AG04450 (cell line): ENCODE results near the gene TMEM63C. TPM values are rescaled to one million over a fixed set of nuclear protein-coding genes. Genes with fewer than 3 reads are reported as not detected.

ENCODE experiments used
- CTCF ChIA-PET: fragments of 300-600, 350-600 bp; formaldehyde crosslinking; extraction: SDS; loops from one replicate; lab custom pipeline; 2022; ENCODE audit warnings: antibody characterized with exemption, inconsistent platforms; lab: Charles Lee
- POLR2A ChIA-PET: fragments of 350-600 bp; formaldehyde crosslinking; extraction: SDS; loops from one replicate; lab custom pipeline; 2021; ENCODE audit warnings: antibody characterized with exemption, inconsistent platforms; lab: Yijun Ruan, JAX
- DNase-seq: peaks from one replicate; pipeline ENCODE4 v3.0.0-alpha.2; 2011; ENCODE audit warnings: low read depth, low spot score
- H3K27ac ChIP-seq: one replicate; pipeline ENCODE4 v1.5.1; 2012; ENCODE audit warnings: low read depth, low read length, control low read depth
- H3K27me3 ChIP-seq: one replicate; pipeline ENCODE4 v1.6.0; 2012; ENCODE audit warnings: low read length; ENCODE audit not compliant: control insufficient read depth, insufficient read depth
- H3K4me3 ChIP-seq: 2 replicates; pipeline ENCODE4 v1.5.1; 2011; ENCODE audit warnings: mild to moderate bottlenecking, low read depth, low read length, control low read depth
- H3K9me3 ChIP-seq: 2 replicates; pipeline ENCODE4 v1.5.1; 2012; ENCODE audit warnings: low read length; ENCODE audit not compliant: control insufficient read depth, insufficient read depth
- polyA plus RNA-seq: library from polyadenylated mRNA; depleted of rRNA; stranded (reverse); fragments of >200 nt; gene quantifications from 2 replicates; pipeline ENCODE4 v1.2.3, GENCODE V29; 2011
- TF ChIP-seq, protein P1 (sequence below): IDR thresholded peaks from 2 replicates; pipeline ENCODE4 v1.5.1; 2011; ENCODE audit warnings: low read depth, low read length, control low read depth, inconsistent platforms

TMEM63C gene
- polyA plus RNA-seq, 1 experiment: not detected

DNA sequence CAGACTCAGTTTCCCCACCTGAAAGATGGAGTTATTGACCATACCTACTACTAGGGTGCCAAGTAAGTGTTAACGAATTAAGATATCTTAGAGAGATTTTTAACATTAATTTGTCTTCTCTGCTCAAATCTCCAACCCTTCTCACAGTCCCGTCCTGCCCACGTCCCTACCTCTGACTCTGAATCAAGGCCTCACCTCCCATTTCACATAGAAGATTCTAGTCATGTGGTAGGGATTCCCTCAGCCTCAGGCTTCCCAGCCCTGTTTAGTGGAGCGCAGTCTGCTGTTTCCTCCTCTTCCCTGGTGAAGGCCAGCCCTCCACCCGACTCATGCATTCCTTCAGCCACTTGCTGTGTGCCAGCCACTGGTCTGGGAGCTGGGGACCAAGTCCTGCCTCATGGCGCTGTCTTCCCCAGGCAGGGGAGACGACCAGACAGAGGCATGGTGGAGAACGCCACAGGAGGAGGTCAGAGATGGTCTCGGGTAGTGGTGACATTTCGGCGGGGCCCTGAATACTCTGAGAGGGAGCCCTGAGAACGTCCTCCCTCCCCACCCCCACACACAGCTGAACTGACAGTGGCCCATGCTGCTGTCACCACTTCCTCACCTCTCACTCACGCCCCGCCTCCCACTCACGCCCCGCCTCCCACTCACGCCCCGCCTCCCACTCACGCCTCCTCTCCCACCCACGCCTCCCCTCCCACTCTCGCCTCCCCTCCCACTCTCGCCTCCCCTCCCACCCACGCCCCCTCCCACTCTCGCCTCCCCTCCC is 38.8 kb downstream of the TMEM63C start:
- TF ChIP-seq, protein P1, sequence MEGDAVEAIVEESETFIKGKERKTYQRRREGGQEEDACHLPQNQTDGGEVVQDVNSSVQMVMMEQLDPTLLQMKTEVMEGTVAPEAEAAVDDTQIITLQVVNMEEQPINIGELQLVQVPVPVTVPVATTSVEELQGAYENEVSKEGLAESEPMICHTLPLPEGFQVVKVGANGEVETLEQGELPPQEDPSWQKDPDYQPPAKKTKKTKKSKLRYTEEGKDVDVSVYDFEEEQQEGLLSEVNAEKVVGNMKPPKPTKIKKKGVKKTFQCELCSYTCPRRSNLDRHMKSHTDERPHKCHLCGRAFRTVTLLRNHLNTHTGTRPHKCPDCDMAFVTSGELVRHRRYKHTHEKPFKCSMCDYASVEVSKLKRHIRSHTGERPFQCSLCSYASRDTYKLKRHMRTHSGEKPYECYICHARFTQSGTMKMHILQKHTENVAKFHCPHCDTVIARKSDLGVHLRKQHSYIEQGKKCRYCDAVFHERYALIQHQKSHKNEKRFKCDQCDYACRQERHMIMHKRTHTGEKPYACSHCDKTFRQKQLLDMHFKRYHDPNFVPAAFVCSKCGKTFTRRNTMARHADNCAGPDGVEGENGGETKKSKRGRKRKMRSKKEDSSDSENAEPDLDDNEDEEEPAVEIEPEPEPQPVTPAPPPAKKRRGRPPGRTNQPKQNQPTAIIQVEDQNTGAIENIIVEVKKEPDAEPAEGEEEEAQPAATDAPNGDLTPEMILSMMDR: no peak
- no peak overlapping the region for H3K27ac ChIP-seq
- no peaks in the 10 kb centered on the region for H3K27me3 ChIP-seq
- DNase-seq: no peak
- CTCF ChIA-PET: no interaction called here
- POLR2A ChIA-PET: no interaction called here
- H3K9me3 ChIP-seq: no peaks in the 10 kb centered on the region
- no peak overlapping the region for H3K4me3 ChIP-seq

DNA sequence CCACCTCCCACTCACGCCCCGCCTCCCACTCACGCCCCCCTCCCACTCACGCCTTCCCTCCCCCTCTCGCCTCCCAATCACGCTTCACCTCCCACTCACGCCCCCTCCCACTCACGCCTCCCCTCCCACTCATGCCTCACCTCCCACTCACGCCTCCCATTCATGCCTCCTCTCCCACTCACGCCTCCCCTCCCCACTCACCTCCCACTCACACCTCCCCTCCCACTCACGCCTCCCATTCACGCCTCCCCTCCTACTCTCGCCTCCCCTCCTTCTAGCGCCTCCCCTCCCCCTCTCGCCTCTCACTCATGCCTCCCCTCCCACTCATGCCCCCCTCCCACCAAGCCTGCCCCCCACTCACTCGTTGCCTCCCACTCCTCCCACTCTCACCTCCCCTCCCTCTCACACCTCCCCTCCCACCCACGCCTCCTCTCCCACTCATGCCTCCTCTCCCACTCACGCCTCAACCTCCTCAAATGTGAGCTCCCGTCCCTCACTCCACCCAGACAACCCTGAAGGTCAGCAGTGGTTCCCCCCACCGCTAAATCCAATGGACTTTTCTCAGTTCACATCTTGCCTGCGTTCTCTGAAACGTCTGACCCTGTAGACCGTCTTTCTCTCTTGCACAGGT is 39.8 kb downstream of the TMEM63C start:
- Histone ChIP-seq H3K27ac (no peak overlapping the region), H3K9me3 (no peaks in the 10 kb centered on the region), H3K4me3 (no peak overlapping the region), H3K27me3 (no peaks in the 10 kb centered on the region)
- POLR2A ChIA-PET: no interaction called here
- TF ChIP-seq, protein P1: no peak
- CTCF ChIA-PET: no interaction called here
- no peak for DNase-seq

DNA sequence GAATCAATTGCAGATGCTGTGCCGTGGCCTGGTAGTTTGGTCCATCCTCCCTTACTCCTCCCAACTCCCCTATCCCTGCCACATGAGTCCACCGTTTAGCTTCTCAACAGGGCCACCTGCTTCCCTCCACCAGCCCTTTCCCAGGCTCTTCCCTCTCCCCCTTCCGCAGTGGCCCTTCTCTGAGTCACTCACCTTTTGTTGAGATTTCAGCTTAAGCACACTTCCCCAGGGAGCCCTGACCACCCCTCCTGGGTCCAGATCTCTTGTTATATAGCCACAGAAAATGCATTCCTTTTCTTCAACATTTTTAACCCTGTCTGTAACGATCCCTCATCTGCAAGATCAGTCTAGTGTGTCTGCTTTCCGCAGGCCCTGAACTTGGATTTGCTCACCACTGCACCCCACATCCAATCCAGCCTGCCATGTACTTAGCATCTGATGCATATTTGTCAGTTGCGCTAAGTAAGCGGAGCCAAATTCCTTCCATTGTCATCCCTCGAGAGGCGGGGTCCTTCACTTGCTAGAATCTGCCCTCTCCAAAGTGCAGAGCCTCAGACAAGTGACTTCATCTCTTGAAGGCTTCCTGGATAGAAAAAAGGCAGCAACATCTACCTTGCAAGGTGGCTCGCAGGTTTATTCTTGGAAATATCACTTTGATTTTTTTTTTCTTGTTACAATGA is 41.1 kb downstream of the TMEM63C start:
- CTCF ChIA-PET: no interaction called here

DNA sequence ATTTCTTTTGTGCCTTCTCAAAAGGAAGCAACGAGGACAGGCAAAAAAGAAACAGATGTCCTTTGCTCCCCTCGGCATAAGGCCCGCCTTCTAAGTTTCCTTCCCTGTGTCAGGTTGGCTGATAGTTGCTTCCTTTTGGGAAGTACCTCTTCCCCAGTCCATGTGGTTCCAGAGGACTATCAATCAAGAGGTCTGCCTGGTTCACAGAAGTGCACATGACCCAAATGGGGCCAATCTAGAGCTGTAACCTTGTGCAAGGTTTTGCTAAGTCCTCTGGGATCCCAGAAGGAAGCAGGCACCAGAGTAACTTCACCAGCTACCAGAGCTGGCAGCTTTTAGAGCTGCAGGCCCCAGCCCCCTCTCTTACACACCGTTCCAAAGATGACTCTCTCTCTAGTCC is 42.6 kb downstream of the TMEM63C start:
- TF ChIP-seq, protein P1: no peak
- Histone ChIP-seq H3K27me3 (no peaks in the 10 kb centered on the region), H3K9me3 (no peaks in the 10 kb centered on the region), H3K4me3 (no peak overlapping the region), H3K27ac (no peak overlapping the region)
- DNase-seq: no peak
- POLR2A ChIA-PET: no interaction called here
- CTCF ChIA-PET: no interaction called here

More for the DNA sequence above, 41.1 kb downstream of the TMEM63C start:
- Histone ChIP-seq H3K4me3 (no peak overlapping the region), H3K27ac (no peak overlapping the region), H3K27me3 (no peaks in the 10 kb centered on the region), H3K9me3 (no peaks in the 10 kb centered on the region)
- TF ChIP-seq, protein P1: no peak
- POLR2A ChIA-PET: no interaction called here
- no peak for DNase-seq

DNA sequence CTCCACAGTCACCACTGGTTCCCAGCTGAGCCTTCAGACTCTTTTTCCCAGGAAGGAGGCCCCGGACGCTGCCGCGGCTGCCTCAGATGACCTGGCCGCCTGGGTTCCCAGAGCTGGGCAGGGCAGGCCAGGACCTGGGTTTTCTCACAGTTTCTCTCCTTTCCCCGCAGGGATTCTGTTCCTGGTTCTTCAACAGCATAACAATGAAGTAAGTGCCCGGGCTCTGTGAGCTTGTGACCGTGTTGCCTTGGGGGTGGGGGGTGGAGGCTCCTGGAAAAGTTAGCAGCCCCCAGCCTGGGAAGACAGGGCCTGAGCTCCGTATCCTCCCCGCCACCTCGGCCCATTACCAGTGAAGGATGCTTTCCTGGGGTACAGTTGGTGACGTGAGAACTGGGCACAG is 43.7 kb downstream of the TMEM63C start:
- ChIA-PET POLR2A (no interaction called here), CTCF (no interaction called here)
- Histone ChIP-seq H3K27ac (no peak overlapping the region), H3K27me3 (no peaks in the 10 kb centered on the region), H3K9me3 (no peaks in the 10 kb centered on the region), H3K4me3 (no peak overlapping the region)
- TF ChIP-seq, protein P1: no peak
- DNase-seq: no peak
